ENCODE results near the gene IRGQ.
"Not testable (repeated sequence)": the region's sequence is repeated elsewhere in the genome, so short reads cannot be mapped to it uniquely, and the experiment has no call there.

The IRGQ gene

GRCh38 chr19:43589678-43590077 lies 6.3 kb downstream of the IRGQ start:
- H3K4me1 ChIP-seq (ENCODE audit: low read depth, poor library complexity, severe bottlenecking) = peaks cover 11% of the 10 kb centered on the region
- peaks cover 10% of the 10 kb centered on the region; the same call in 1 of the 2 replicates for H3K79me2 ChIP-seq (ENCODE audit: insufficient read depth, low read depth)
- no peaks in the 10 kb centered on the region for H3K36me3 ChIP-seq (ENCODE audit: insufficient read depth)
- no peak overlapping the region for H2AFZ ChIP-seq (ENCODE audit: low read depth)
- no peak overlapping the region for H3K4me2 ChIP-seq
- H3K27me3 ChIP-seq (ENCODE audit: insufficient read depth, low read depth) = no peaks in the 10 kb centered on the region
- no peak overlapping the region for H3K4me3 ChIP-seq (IDR thresholded peaks at IDR 0.05; ENCODE audit: insufficient read depth, low read depth, low read length)
- H4K20me1 ChIP-seq (ENCODE audit: insufficient read depth) = no peaks in the 10 kb centered on the region
- no peak overlapping the region for H3K9ac ChIP-seq
- no peak for TF ChIP-seq CTCF (conservative IDR thresholded peaks at IDR 0.05; ENCODE audit: low read depth, low read length)
- no peak overlapping the region for H3K27ac ChIP-seq

- Histone ChIP-seq H3K4me3 (IDR thresholded peaks at IDR 0.05; ENCODE audit: insufficient read depth, low read depth, low read length) (no peak overlapping the region), H2AFZ (ENCODE audit: low read depth) (no peak overlapping the region), H3K79me2 (ENCODE audit: insufficient read depth, low read depth) (peaks cover 6% of the 10 kb centered on the region; the same call in 1 of the 2 replicates), H3K4me1 (ENCODE audit: low read depth, poor library complexity, severe bottlenecking) (peaks cover 10% of the 10 kb centered on the region), H3K27me3 (ENCODE audit: insufficient read depth, low read depth) (no peaks in the 10 kb centered on the region), H3K36me3 (ENCODE audit: insufficient read depth) (no peaks in the 10 kb centered on the region), H4K20me1 (ENCODE audit: insufficient read depth) (no peaks in the 10 kb centered on the region), H3K9ac (no peak overlapping the region), H3K27ac (no peak overlapping the region), H3K4me2 (no peak overlapping the region)
- TF ChIP-seq CTCF (conservative IDR thresholded peaks at IDR 0.05; ENCODE audit: low read depth, low read length) = no peak
Observed at GRCh38 chr19:43589277-43589676, 6.7 kb downstream of the IRGQ start.

- not testable (repeated sequence) for H3K9ac ChIP-seq; H2AFZ ChIP-seq (ENCODE audit: low read depth); H3K36me3 ChIP-seq (ENCODE audit: insufficient read depth); H3K79me2 ChIP-seq (ENCODE audit: insufficient read depth, low read depth); H3K4me2 ChIP-seq; H3K4me3 ChIP-seq (IDR thresholded peaks at IDR 0.05; ENCODE audit: insufficient read depth, low read depth, low read length); H3K27ac ChIP-seq; H3K27me3 ChIP-seq (ENCODE audit: insufficient read depth, low read depth); H4K20me1 ChIP-seq (ENCODE audit: insufficient read depth)
- peaks cover 10% of the 10 kb centered on the region for H3K4me1 ChIP-seq (ENCODE audit: low read depth, poor library complexity, severe bottlenecking)
Observed at GRCh38 chr19:43587029-43587428, 8.9 kb downstream of the IRGQ start.

- Histone ChIP-seq H3K36me3 (ENCODE audit: insufficient read depth) (no peaks in the 10 kb centered on the region), H4K20me1 (ENCODE audit: insufficient read depth) (no peaks in the 10 kb centered on the region), H3K27ac (no peak overlapping the region), H3K4me2 (no peak overlapping the region), H3K4me1 (ENCODE audit: low read depth, poor library complexity, severe bottlenecking) (peaks cover 10% of the 10 kb centered on the region), H3K9ac (no peak overlapping the region), H2AFZ (ENCODE audit: low read depth) (no peak overlapping the region), H3K79me2 (ENCODE audit: insufficient read depth, low read depth) (no peaks in the 10 kb centered on the region), H3K27me3 (ENCODE audit: insufficient read depth, low read depth) (no peaks in the 10 kb centered on the region), H3K4me3 (IDR thresholded peaks at IDR 0.05; ENCODE audit: insufficient read depth, low read depth, low read length) (no peak overlapping the region)
- TF ChIP-seq CTCF (conservative IDR thresholded peaks at IDR 0.05; ENCODE audit: low read depth, low read length) = no peak
Observed at GRCh38 chr19:43586346-43586745, 9.6 kb downstream of the IRGQ start.

- no peak for TF ChIP-seq CTCF (conservative IDR thresholded peaks at IDR 0.05; ENCODE audit: low read depth, low read length)
- H3K79me2 ChIP-seq (ENCODE audit: insufficient read depth, low read depth) = no peaks in the 10 kb centered on the region
- no peak overlapping the region for H3K4me3 ChIP-seq (IDR thresholded peaks at IDR 0.05; ENCODE audit: insufficient read depth, low read depth, low read length)
- H3K4me2 ChIP-seq = no peak overlapping the region
- no peaks in the 10 kb centered on the region for H3K27me3 ChIP-seq (ENCODE audit: insufficient read depth, low read depth)
- H3K4me1 ChIP-seq (ENCODE audit: low read depth, poor library complexity, severe bottlenecking) = peaks cover 10% of the 10 kb centered on the region
- H4K20me1 ChIP-seq (ENCODE audit: insufficient read depth) = no peaks in the 10 kb centered on the region
- H3K27ac ChIP-seq = no peak overlapping the region
- H3K36me3 ChIP-seq (ENCODE audit: insufficient read depth) = no peaks in the 10 kb centered on the region
- H3K9ac ChIP-seq = no peak overlapping the region
- no peak overlapping the region for H2AFZ ChIP-seq (ENCODE audit: low read depth)
Observed at GRCh38 chr19:43584484-43584883, 11.4 kb downstream of the IRGQ start.

All from KMS-11 (cell line).